NCI-H128 (cell line): ENCODE measurements around the gene SRPRA.
"Not testable (repeated sequence)": the region's sequence is repeated elsewhere in the genome, so short reads cannot be mapped to it uniquely, and the experiment has no call there.

Experiments
- DNase-seq: peaks from one replicate; lab custom pipeline; 2025; ENCODE audit not compliant: unreplicated experiment; lab: John Stamatoyannopoulos, UW

The SRPRA gene

GRCh38 chr11:126268708-126269579 lies at the start of gene SRPRA, which contains the start of gene FOXRED1:
Gene SRPRA, minus strand, starts transcription at chr11:126268895. Its CDS starts 91 bp downstream, at chr11:126268804.
Gene FOXRED1, plus strand, starts transcription at chr11:126269154. Its CDS starts 53 bp downstream, at chr11:126269207.
- DNase-seq = peak; percentile 92

- DNase-seq = no peak
These were observed 49.3 kb upstream of the SRPRA start for GRCh38 chr11:126317756-126318573.

GRCh38 chr11:126317432-126317755 lies 48.7 kb upstream of the SRPRA start:
- DNase-seq = no peak

- DNase-seq = no peak
These were observed 45.1 kb upstream of the SRPRA start for GRCh38 chr11:126313826-126314225.

- DNase-seq = no peak
These were observed 44.3 kb upstream of the SRPRA start for GRCh38 chr11:126312961-126313360.

- no peak for DNase-seq
These were observed 43.0 kb upstream of the SRPRA start for GRCh38 chr11:126311401-126312291.

- no peak for DNase-seq
These were observed 42.3 kb upstream of the SRPRA start for GRCh38 chr11:126310992-126311310.

GRCh38 chr11:126310200-126310991 lies 41.7 kb upstream of the SRPRA start:
- peak; percentile 10 for DNase-seq

GRCh38 chr11:126308771-126309170 lies 40.1 kb upstream of the SRPRA start:
- not testable (repeated sequence) for DNase-seq

GRCh38 chr11:126308271-126308671 lies 39.6 kb upstream of the SRPRA start:
- DNase-seq = no peak

- DNase-seq = no peak
These were observed 39.0 kb upstream of the SRPRA start for GRCh38 chr11:126307706-126308105.

GRCh38 chr11:126305699-126306098 lies 37.0 kb upstream of the SRPRA start:
- DNase-seq = no peak

GRCh38 chr11:126304457-126305075 lies 35.9 kb upstream of the SRPRA start:
- peak; percentile 48 for DNase-seq

GRCh38 chr11:126303623-126304456 lies 35.1 kb upstream of the SRPRA start, which contains the start of gene DCPS:
Gene DCPS, plus strand, starts transcription at chr11:126304060. Its CDS starts 21 bp downstream, at chr11:126304081.
- DNase-seq = peak; percentile 71

GRCh38 chr11:126297004-126297403 lies 28.3 kb upstream of the SRPRA start:
- DNase-seq = no peak

- no peak for DNase-seq
These were observed 25.0 kb upstream of the SRPRA start for GRCh38 chr11:126293726-126294125.

GRCh38 chr11:126290887-126291286 lies 22.2 kb upstream of the SRPRA start:
- no peak for DNase-seq

GRCh38 chr11:126288237-126288636 lies 19.5 kb upstream of the SRPRA start:
- DNase-seq = no peak

- DNase-seq = peak; percentile 60
These were observed 16.1 kb upstream of the SRPRA start for GRCh38 chr11:126284829-126285228.
